GM12878 (cell line): ENCODE results near the gene SMCO4. TPM values are rescaled to one million over a fixed set of nuclear protein-coding genes. Genes with fewer than 3 reads are reported as not detected.

Source experiments
- ATAC-seq: fragments of 200-7000 bp; cut with Tn5 transposase; 3 replicates; pipeline ENCODE4 v1.9.1; 2020; ENCODE audit warnings: mild to moderate bottlenecking, moderate library complexity
- BruUV-seq: library from RNA; stranded (reverse); fragments of 400-500 nt; replicated peaks from 2 replicates; lab custom pipeline; 2021; lab: Mats Ljungman, UMichigan
- CTCF ChIA-PET: fragments of 300-600 bp; sonication (Branson Sonifier 250); formaldehyde crosslinking; extraction: SDS; loops from one replicate; lab custom pipeline; 2021; ENCODE audit warnings: inconsistent platforms; lab: Yijun Ruan, JAX
- POLR2A ChIA-PET: fragments of 350-600 bp; formaldehyde crosslinking; extraction: SDS; loops from one replicate; lab custom pipeline; 2021; ENCODE audit warnings: inconsistent platforms; lab: Charles Lee
- RAD21 ChIA-PET: fragments of 300-600 bp; sonication (Branson Sonifier 250); formaldehyde crosslinking; loops from one replicate; lab custom pipeline; 2023; ENCODE audit warnings: antibody characterized with exemption; ENCODE audit not compliant: unreplicated experiment; lab: Charles Lee
- SMC1A ChIA-PET: fragments of 300-600 bp; sonication (Branson Sonifier 250); formaldehyde crosslinking; loops from one replicate; lab custom pipeline; 2023; ENCODE audit not compliant: unreplicated experiment, uncharacterized antibody; lab: Charles Lee
- DNase-seq: peaks from one replicate; pipeline ENCODE4 v3.0.0-alpha.2; 2011; ENCODE audit warnings: low read depth, low spot score
- FAIRE-seq: peaks from 3 replicates; lab custom pipeline; 2011; peaks lifted over from hg19 to GRCh38; lab: Jason Lieb, UNC
- H2AFZ ChIP-seq: 2 replicates; pipeline ENCODE4 v1.6.0; 2011; ENCODE audit warnings: low read depth, low read length, control low read depth; ENCODE audit not compliant: control insufficient read depth
- H3K27ac ChIP-seq: 2 replicates; pipeline ENCODE4 v1.5.1; 2011; ENCODE audit warnings: control low read depth; ENCODE audit not compliant: control insufficient read depth, insufficient read depth
- H3K27me3 ChIP-seq, 2 experiments: replicated peaks in 1 of 2; 2 replicates each; pipeline versions ENCODE4 v1.6.0 to v1.6.1; 2011; ENCODE audit warnings: low read length in 1 of 2; ENCODE audit not compliant: control insufficient read depth in 2 of 2, insufficient read depth in 2 of 2
- H3K36me3 ChIP-seq, 2 experiments: 2 replicates each; pipeline ENCODE4 v1.5.1; 2011; ENCODE audit warnings: low read length in 1 of 2; ENCODE audit not compliant: control insufficient read depth in 2 of 2, insufficient read depth in 2 of 2
- H3K4me1 ChIP-seq: 2 replicates; pipeline ENCODE4 v1.6.1; 2011; ENCODE audit warnings: mild to moderate bottlenecking, low read length, moderate library complexity, mixed read lengths; ENCODE audit not compliant: control insufficient read depth, insufficient read depth
- H3K4me2 ChIP-seq: 2 replicates; pipeline ENCODE4 v1.6.0; 2011; ENCODE audit warnings: control low read depth; ENCODE audit not compliant: control insufficient read depth, insufficient read depth
- H3K4me3 ChIP-seq: fragments of 200-600 bp; sonication (generic); 2 replicates; pipeline ENCODE4 v1.5.1; 2016
- H3K79me2 ChIP-seq: 2 replicates; pipeline ENCODE4 v1.6.0; 2011; ENCODE audit warnings: low read length; ENCODE audit not compliant: control insufficient read depth, insufficient read depth
- H3K9ac ChIP-seq: 2 replicates; pipeline ENCODE4 v1.8.0; 2011; ENCODE audit warnings: low read length, control low read depth, mixed read lengths; ENCODE audit not compliant: control insufficient read depth, insufficient read depth
- H3K9me3 ChIP-seq: replicated peaks from 3 replicates; pipeline ENCODE4 v1.5.1; 2011; ENCODE audit warnings: mild to moderate bottlenecking, low read length; ENCODE audit not compliant: control insufficient read depth, insufficient read depth
- H4K20me1 ChIP-seq: 2 replicates; pipeline ENCODE4 v1.6.0; 2011; ENCODE audit not compliant: control insufficient read depth, insufficient read depth
- ASH2L ChIP-seq: fragments of 300-600, 200-600 bp; sonication (generic); IDR thresholded peaks from 2 replicates; pipeline ENCODE4 v1.6.1; 2017; ENCODE audit warnings: low read depth, mild to moderate bottlenecking, borderline replicate concordance
- BHLHE40 ChIP-seq, 2 experiments: fragments of 450-650 bp in 1 of 2; IDR thresholded peaks; 2 replicates each; pipeline ENCODE4 v1.6.1; 2011 to 2017; ENCODE audit warnings: low read depth in 2 of 2, borderline replicate concordance in 1 of 2, improper control_type of control experiment in 1 of 2, low read length in 1 of 2, mild to moderate bottlenecking in 1 of 2
- DPF2 ChIP-seq: fragments of 450-650 bp; IDR thresholded peaks from 2 replicates; pipeline ENCODE4 v1.6.1; 2017; ENCODE audit warnings: mild to moderate bottlenecking
- E2F4 ChIP-seq: IDR thresholded peaks from 2 replicates; pipeline ENCODE4 v1.6.1; 2012; ENCODE audit warnings: low read depth, low read length, improper control_type of control experiment
- JUNB ChIP-seq: IDR thresholded peaks from 2 replicates; pipeline ENCODE4 v1.6.1; 2016; ENCODE audit warnings: antibody characterized with exemption, mild to moderate bottlenecking
- LARP7 ChIP-seq: fragments of 450-650 bp; IDR thresholded peaks from 2 replicates; pipeline ENCODE4 v1.6.1; 2017; ENCODE audit warnings: mild to moderate bottlenecking
- MEF2A ChIP-seq: IDR thresholded peaks from 2 replicates; pipeline ENCODE4 v1.6.1; 2011; ENCODE audit warnings: low read depth, mild to moderate bottlenecking, low read length, moderate library complexity; ENCODE audit not compliant: insufficient read depth
- MTA2 ChIP-seq: fragments of 450-650 bp; IDR thresholded peaks from 2 replicates; pipeline ENCODE4 v1.6.1; 2016; ENCODE audit warnings: low read depth, mild to moderate bottlenecking, moderate library complexity
- PAX8 ChIP-seq: fragments of 450-650 bp; IDR thresholded peaks from 2 replicates; pipeline ENCODE4 v1.6.1; 2017; ENCODE audit warnings: mild to moderate bottlenecking, moderate library complexity
- REST ChIP-seq: IDR thresholded peaks from 2 replicates; pipeline ENCODE4 v1.6.1; 2012; ENCODE audit warnings: mild to moderate bottlenecking, low read depth, low read length
- SKIL ChIP-seq: fragments of 450-650 bp; IDR thresholded peaks from 2 replicates; pipeline ENCODE4 v1.6.1; 2017; ENCODE audit warnings: mild to moderate bottlenecking, low read depth, inconsistent platforms; ENCODE audit not compliant: poor library complexity, severe bottlenecking
- SMAD5 ChIP-seq: IDR thresholded peaks from 2 replicates; pipeline ENCODE4 v1.6.1; 2016; ENCODE audit warnings: antibody characterized with exemption, low read depth
- SP1 ChIP-seq: IDR thresholded peaks from one replicate; pipeline ENCODE4 v1.6.1; 2011; ENCODE audit warnings: low read depth, low read length
- SUZ12 ChIP-seq: fragments of 200-600 bp; sonication (generic); IDR thresholded peaks from one replicate; pipeline ENCODE4 v1.6.1; 2018; ENCODE audit warnings: antibody characterized with exemption, mild to moderate bottlenecking; ENCODE audit not compliant: unreplicated experiment
- USF2 ChIP-seq: IDR thresholded peaks from 2 replicates; pipeline ENCODE4 v1.6.1; 2011; ENCODE audit warnings: low read depth, low read length, improper control_type of control experiment, borderline replicate concordance
- ZNF207 ChIP-seq: fragments of 450-650 bp; IDR thresholded peaks from 2 replicates; pipeline ENCODE4 v1.6.1; 2014; ENCODE audit warnings: antibody characterized with exemption, mild to moderate bottlenecking, borderline replicate concordance
- ZZZ3 ChIP-seq: IDR thresholded peaks from 2 replicates; pipeline ENCODE4 v1.6.1; 2011; ENCODE audit warnings: low read depth; ENCODE audit not compliant: control insufficient read depth, insufficient read length
- WGBS: methylation state at CpG from one replicate; pipeline ENCODE4 v1.1.6; 2016; ENCODE audit warnings: low lambda C conversion rate; ENCODE audit not compliant: insufficient replicate concordance, insufficient coverage; ENCODE audit errors: missing lambda C conversion rate; 5-methylcytosine and 5-hydroxymethylcytosine counted together
- in situ Hi-C: fragments of 300-500 bp; cut with MboI; formaldehyde crosslinking; loops from 9 replicates; pipeline ENCODE4 v1.14.3; 2018; ENCODE audit warnings: mixed read lengths
- intact Hi-C: fragments of 100-400 bp; cut with micrococcal nuclease; formaldehyde crosslinking; loops from one replicate; pipeline ENCODE4 v1.14.2; 2022; ENCODE audit not compliant: unreplicated experiment
- polyA plus RNA-seq, 11 experiments: library from polyadenylated mRNA; depleted of rRNA in 4 of 11; unstranded in 6 of 11; stranded (reverse) in 5 of 11; fragments of >200 nt; fragmentation: Nextera tagmentation in 4 of 11; fragmentation: Illumina TruSeq in 1 of 11; extraction: Ambion mirVana in 4 of 11; extraction: Trizol in 1 of 11; gene quantifications; 1 replicate in 1 of 11; 2 replicates in 10 of 11; pipeline versions ENCODE4 v1.2.1 to v1.2.3, GENCODE V29; 2011 to 2016; ENCODE audit warnings: inconsistent platforms in 2 of 11, missing spikeins in 2 of 11, low read depth in 1 of 11
- total RNA-seq, 4 experiments: library from RNA; depleted of rRNA in 3 of 4; stranded (reverse); fragments of >200 nt in 3 of 4; fragmentation: Illumina TruSeq in 1 of 4; extraction: Trizol in 1 of 4; gene quantifications; 2 replicates each; pipeline versions ENCODE4 v1.2.1 to v1.2.3, GENCODE V29; 2013 to 2021

Gene SMCO4
- total and polyA plus RNA-seq, 10 of the 15 experiments (the other 5 are each of a cell fraction or from before 2014, with no cell fraction given): 3.6 to 59.9 (median 27.9) TPM

- WGBS: 77% methylated on average over 3 of the region's 3 CpGs
- no peak for ATAC-seq
- Histone ChIP-seq H3K9ac (no peak overlapping the region), H3K36me3 (peaks cover 0 to 6% of the 10 kb centered on the region in 2 experiments; a peak in 2 of 4 replicates), H3K4me3 (no peak overlapping the region), H3K27me3 (no peaks in the 10 kb centered on the region), H3K27ac (no peak overlapping the region), H2AFZ (no peak overlapping the region), H4K20me1 (no peaks in the 10 kb centered on the region), H3K9me3 (no peaks in the 10 kb centered on the region), H3K4me1 (no peaks in the 10 kb centered on the region), H3K79me2 (no peaks in the 10 kb centered on the region), H3K4me2 (no peak overlapping the region)
- ChIA-PET RAD21 (no interaction called here), CTCF (no interaction called here), SMC1A (no interaction called here), POLR2A (no interaction called here)
- no peak for FAIRE-seq
- BruUV-seq: no TSS peak
- TF ChIP-seq ASH2L: no peak
- TF ChIP-seq ZZZ3: no peak
- TF ChIP-seq REST: no peak
- no peak for TF ChIP-seq DPF2
- no peak for TF ChIP-seq USF2
- no peak for TF ChIP-seq ZNF207
- TF ChIP-seq BHLHE40 (IDR thresholded peaks at IDR 0.05; ENCODE audit: borderline replicate concordance in 1 of 2, low read depth in 2 of 2, low read length in 1 of 2): no peak
- TF ChIP-seq LARP7: no peak
- TF ChIP-seq SUZ12: no peak
- TF ChIP-seq MEF2A: no peak
- no peak for TF ChIP-seq E2F4
- no peak for TF ChIP-seq SMAD5
- TF ChIP-seq SKIL: no peak
- no peak for TF ChIP-seq SP1
- TF ChIP-seq MTA2: no peak
- TF ChIP-seq JUNB: no peak
- TF ChIP-seq PAX8: no peak
- in situ Hi-C loops: no loop called here
- DNase-seq: no peak
- intact Hi-C loops: no loop called here
Observed at GRCh38 chr11:93476796-93477195, 66.4 kb downstream of the SMCO4 start.
